GM08714 (cell line): ENCODE data around the gene AP4M1.
"Not testable (repeated sequence)": the region's sequence is repeated elsewhere in the genome, so short reads cannot be mapped to it uniquely, and the experiment has no call there.

Experiments used
- H3K4me3 ChIP-seq: fragments of 200-500 bp; sonication (Bioruptor generic); 2 replicates; pipeline ENCODE4 v1.5.1; 2014; ENCODE audit warnings: mild to moderate bottlenecking, low read length, inconsistent platforms
- ZNF274 ChIP-seq: IDR thresholded peaks from 2 replicates; pipeline ENCODE4 v1.6.1; 2012; ENCODE audit warnings: mild to moderate bottlenecking, low read depth, low read length

Gene AP4M1

GRCh38 chr7:100126931-100127865, 25.8 kb downstream of the AP4M1 start, which contains the start of gene MBLAC1:
TSS of gene MBLAC1 (plus strand) at chr7:100126967. CDS start at chr7:100127396, 429 bp downstream.
- H3K4me3 ChIP-seq: peak within 1 kb of the TSS; percentile 86
- no peak for TF ChIP-seq ZNF274

DNA sequence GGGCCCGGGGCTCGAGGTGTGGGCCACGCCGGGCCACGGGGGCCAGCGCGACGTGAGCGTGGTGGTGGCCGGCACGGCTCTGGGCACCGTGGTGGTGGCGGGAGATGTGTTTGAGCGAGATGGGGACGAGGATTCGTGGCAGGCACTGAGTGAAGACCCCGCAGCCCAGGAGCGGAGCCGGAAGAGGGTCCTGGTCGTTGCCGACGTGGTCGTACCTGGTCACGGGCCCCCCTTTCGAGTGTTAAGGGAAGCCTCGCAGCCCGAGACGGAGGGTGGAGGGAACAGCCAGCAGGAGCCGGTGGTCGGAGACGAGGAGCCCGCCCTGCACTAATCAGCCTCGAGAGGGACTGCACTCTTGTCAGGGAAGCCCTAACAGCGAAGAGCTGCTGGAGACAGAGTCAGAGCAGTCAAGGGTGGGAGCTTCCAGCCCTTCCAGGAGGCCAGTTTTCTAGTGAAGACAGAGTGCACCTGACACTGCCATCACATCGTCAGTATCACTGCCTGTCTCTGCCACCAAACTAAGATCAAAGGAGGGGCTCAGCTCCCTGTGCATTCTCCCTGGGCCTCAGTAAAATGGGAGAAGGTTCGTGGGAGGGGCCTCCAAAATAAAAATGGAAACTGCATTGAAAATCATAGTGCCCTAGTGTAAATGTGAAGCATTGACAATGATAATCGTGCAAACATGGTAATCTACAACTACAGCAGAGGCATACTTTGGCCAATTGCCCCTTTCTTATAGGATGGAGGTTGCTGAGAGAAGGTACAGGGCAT, 26.6 kb downstream of the AP4M1 start:
- H3K4me3 ChIP-seq: peak overlapping the region; percentile 86; the same call in 1 of the 2 replicates
- TF ChIP-seq ZNF274: no peak

GRCh38 chr7:100128637-100128963, 27.2 kb downstream of the AP4M1 start:
- no peak overlapping the region for H3K4me3 ChIP-seq
- no peak for TF ChIP-seq ZNF274

GRCh38 chr7:100130220-100130607, 28.8 kb downstream of the AP4M1 start:
- H3K4me3 ChIP-seq: not testable (repeated sequence)

DNA sequence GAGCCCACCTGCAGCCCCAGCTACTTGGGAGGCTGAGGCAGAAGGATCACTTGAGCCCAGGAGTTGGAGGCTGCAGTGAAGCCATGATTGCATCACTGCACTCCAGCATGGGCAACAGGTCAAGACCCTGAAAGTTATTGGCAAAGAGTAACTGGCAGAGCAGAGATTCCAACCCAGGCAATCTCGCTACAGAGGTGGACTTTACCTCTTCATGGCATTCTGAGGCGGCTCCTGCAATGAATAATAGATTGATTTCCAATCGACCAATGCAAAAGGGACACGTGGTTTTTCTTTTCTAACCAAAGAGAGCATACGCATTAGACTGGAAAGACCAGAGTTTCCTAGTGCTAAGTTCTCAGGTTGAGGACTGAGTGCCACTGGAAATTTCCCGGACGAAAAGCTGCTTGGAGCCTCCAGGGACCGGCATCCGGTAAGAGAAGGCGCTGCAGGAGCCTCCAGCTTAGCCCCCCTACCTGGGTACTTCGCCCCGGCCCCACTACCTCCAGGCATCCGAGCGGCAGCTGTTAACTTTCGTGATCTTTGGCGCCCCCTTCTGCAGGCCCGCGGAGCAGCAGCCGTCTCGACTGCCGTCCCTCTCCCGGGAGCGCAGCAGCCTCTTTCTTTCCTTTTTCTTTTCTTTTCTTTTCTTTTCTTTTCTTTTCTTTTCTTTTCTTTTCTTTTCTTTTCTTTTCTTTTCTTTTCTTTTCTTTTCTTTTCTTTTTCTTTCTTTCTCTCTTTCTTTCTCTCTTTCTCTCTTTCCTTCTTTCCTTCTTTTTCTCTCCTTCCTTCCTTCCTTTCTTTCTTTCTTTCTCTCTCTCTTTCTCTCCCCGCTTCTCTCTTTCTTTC, 29.4 kb downstream of the AP4M1 start:
- H3K4me3 ChIP-seq: no peak overlapping the region
- no peak for TF ChIP-seq ZNF274

DNA sequence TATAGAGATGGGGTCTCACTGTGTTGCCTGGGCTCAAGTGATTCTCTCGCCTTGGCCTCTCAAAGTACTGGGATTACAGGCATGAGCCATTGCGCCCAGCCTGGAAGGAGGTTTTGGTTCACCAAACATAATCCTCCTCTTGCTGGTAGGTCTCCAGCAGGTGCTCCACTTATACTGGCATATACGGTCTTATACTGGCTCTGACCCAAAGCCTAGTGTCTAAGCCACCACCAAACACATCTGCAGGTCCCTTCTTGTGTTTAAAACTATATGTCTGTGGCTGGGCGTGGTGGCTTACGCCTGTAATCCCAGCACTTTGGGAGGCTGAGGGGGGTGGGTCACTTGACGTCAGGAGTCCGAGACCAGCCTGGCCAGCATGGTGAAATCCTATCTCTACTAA, 30.7 kb downstream of the AP4M1 start:
- no peak for TF ChIP-seq ZNF274
- H3K4me3 ChIP-seq: no peak overlapping the region

DNA sequence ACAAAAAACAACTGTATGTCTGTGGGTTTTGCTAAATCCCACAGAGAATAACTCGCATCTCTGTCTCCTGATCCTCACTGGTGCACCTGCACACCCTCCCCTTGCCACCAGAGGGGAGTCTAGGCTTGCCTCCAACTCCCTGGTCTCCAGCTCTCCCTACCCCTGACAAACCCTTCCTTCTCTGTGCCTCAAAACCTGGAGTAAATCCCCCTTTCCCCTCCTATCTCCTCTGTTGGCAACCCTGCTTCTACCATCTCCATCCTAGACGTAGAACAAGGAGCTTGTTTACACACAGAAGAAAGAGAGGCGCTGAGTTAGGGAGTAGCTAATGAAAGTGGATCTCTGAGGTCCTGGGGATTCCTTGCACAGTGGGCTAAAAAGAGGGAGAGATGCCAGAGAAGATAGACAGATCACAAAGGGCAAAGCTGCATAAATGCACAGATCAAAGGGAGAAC, 31.3 kb downstream of the AP4M1 start:
- H3K4me3 ChIP-seq: no peak overlapping the region
- no peak for TF ChIP-seq ZNF274

DNA sequence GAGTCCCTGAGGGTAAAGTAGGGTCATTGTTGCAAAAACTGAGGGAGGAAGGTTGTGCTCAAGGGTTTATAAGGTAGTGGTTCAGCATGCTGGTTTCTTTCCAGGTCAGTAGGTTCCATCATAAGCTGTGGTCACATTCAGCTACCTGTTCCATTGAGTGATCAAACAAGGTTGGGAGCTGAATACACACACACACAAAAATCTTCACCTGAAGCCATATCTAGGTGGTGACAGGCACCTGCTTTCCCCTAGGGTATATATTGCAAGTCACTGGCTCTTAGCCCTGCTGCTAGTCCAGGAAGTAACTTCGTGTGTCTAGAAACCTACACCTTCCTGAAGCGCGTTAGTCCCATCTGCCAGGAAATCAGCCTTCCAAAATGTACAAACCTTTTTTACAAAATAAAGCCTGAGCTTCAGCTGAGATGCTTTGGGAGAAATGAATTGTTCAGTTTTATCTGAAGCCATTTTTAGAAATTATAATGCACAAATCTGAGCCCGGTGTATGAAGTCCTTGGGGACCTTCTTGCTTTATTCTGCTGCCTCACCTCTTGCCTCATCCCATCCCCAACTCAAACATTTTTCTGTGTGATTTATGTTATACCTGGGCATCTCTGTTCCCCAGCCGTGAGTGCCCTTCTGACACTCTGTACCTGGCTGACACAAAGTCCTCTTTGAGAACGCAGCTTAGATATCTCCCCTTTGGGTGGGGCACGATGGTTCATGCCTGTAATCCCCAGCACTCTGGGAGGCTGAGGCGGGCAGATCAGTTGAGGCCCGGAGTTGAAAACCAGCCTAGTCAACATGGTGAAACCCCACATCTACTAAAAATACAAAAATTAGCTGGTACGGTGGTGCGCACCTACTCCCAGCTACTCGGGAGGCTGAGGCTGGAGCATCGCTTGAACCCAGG, 36.7 kb downstream of the AP4M1 start:
- no peak overlapping the region for H3K4me3 ChIP-seq
- no peak for TF ChIP-seq ZNF274

DNA sequence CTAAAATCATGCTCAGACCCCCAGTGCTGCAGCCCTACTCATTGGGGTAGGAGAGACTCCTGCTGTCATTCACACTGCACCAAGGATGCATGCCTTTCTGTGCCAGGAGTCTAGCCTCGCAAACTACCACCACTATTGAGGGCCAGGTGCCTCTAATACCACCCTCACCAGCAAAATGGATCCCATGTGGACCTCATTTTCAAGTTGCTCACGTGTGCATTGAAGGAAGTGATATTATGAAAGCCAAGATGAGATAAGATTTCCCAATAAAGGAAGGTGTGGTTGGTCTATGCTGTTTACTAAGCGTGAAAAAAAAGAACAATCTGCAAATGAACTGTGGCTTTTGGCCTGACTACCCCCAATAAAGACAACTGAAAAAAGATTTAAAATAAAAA, 40.1 kb downstream of the AP4M1 start:
- H3K4me3 ChIP-seq: no peak overlapping the region
- TF ChIP-seq ZNF274: no peak

GRCh38 chr7:100142461-100142860, 41.0 kb downstream of the AP4M1 start:
- no peak overlapping the region for H3K4me3 ChIP-seq
- TF ChIP-seq ZNF274: no peak

GRCh38 chr7:100146350-100146749, 44.9 kb downstream of the AP4M1 start:
- H3K4me3 ChIP-seq: not testable (repeated sequence)

DNA sequence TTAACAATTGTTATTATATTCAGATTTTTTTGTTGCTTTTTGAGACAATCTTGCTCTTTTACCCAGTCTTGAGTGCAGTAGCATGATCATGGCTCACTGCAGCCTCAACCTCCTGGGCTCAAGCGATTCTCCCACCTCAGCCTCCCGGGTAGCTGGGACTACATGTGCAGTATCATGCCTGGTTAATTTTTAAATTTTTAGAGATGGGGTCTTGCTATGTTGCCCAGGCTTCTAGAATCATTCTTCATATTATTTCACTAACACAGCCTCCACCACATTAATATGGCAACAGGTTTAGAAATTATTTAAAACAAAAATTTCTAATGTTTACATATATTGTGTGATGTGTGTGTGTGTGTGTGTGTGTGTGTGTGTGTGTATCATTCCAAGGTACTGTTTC, 45.8 kb downstream of the AP4M1 start:
- no peak for TF ChIP-seq ZNF274
- no peak overlapping the region for H3K4me3 ChIP-seq

DNA sequence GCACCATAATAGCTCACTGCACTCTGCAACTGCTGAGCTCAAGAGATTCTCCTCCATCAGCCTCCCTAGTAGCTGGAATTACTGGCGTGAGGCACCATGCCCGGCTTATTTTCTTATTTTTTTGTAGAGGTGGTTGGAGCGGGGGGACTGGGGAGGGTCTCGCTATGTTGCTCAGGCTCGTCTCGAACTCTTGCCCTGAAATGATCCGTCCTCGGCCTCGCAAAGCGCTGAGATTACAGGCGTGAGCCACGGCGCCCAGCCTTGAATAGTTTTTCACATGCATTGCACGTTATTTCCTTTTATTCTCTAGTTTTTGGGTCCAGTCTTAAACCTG, 46.7 kb downstream of the AP4M1 start:
- TF ChIP-seq ZNF274: no peak
- H3K4me3 ChIP-seq: peak overlapping the region; percentile 17; the same call in 1 of the 2 replicates
